ENCODE data around the gene RELN. TPM values are rescaled to one million over a fixed set of nuclear protein-coding genes. Genes with fewer than 3 reads are reported as not detected.
A peak's percentile ranks its signal among the peaks of the same experiment; 100 is the strongest.
"Not testable (repeated sequence)": the region's sequence is repeated elsewhere in the genome, so short reads cannot be mapped to it uniquely, and the experiment has no call there.

Gene RELN
- 10 to 100 TPM in 3 of 12 donors, 1 to 10 TPM in 8, not detected in 1; 3.0 to 21.0 (median 5.0) TPM for polyA plus RNA-seq (ENCODE audit: insufficient read length in 12 of 12)
- long read RNA-seq, donor 1, result 0 reads
- long read RNA-seq, donor 2, result 0 reads
- long read RNA-seq, donor 3, result 0 reads
- long read RNA-seq, donor 4, result 0 reads
- long read RNA-seq, donor 5, result 0 reads
- long read RNA-seq, donor 6, result 0 reads
- long read RNA-seq, donor 7, result 0 reads
- long read RNA-seq, donor 8, result 0 reads
- long read RNA-seq, donor 9, result 0 reads
- long read RNA-seq, donor 10, result 0 reads
- long read RNA-seq, donor 11, result 0 reads

- DNase-seq, result peak; percentile 16
Measured at GRCh38 chr7:103989200-103989784, at the start of gene RELN. Gene RELN, minus strand, starts transcription at chr7:103989658. Its CDS starts 302 bp downstream, at chr7:103989356.

GRCh38 chr7:104038136-104038535 lies 48.7 kb upstream of the RELN start:
- no peak for DNase-seq

DNA sequence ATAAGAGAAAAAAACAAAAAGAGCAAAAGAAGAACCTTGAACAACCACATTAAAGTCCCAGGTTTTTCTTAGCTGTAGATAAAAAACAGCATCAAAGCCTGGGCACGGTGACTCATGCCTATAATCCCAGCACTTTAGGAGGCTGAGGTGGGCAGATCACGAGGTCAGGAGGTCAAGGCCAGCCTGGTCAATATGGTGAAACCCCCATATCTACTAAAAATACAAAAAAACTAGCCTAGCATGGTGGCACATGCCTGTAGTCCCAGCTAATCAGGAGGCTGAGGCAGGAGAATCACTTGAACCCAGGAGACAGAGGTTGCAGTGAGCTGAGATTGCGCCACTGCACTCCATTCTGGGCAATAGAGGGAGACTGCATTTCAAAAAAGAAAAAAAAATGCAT lies 47.4 kb upstream of the RELN start:
- not testable (repeated sequence) for DNase-seq

GRCh38 chr7:104035351-104035750 lies 45.9 kb upstream of the RELN start:
- DNase-seq, result no peak

DNA sequence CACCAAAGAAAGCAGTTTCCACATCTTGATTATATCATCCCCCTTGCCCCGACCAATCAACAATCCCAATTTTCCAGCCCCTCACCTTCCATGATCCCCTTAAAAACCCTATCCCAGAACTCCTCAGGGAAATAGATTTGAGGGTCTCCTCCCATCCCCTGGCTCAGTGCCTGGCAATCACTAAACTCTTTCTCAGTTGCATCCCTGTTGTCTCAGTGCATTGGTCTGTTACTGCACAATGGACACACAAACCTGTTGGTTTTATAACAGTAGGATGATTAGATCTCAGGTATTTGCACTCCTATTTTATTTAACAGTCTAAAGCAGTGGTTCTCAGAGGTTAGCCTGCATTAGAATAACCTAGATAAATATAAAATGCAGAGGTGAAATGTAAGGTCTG lies 45.2 kb upstream of the RELN start:
- no peak for DNase-seq

- no peak for DNase-seq
Measured at GRCh38 chr7:104033837-104034236, 44.4 kb upstream of the RELN start.

DNA sequence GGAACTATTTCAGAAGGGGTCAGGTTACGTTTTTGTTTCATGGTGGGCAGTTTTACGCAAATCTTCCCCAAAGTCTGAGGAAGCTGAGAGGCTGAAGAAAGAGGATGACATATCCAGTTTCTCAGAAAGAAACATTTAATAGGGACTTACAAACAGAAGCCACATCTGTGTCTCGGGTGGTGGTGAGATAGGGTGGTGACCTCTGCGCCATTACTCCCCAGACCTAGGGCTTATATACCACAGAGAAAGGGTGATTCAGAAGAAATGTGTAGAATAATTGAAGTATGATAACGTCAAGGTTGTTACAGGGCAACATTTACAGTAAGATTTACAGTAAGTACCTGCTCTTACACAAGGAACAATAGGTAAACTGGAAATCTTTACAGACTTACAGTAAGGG lies 43.0 kb upstream of the RELN start:
- DNase-seq, result no peak

GRCh38 chr7:104029765-104030164 lies 40.3 kb upstream of the RELN start:
- no peak for DNase-seq

DNA sequence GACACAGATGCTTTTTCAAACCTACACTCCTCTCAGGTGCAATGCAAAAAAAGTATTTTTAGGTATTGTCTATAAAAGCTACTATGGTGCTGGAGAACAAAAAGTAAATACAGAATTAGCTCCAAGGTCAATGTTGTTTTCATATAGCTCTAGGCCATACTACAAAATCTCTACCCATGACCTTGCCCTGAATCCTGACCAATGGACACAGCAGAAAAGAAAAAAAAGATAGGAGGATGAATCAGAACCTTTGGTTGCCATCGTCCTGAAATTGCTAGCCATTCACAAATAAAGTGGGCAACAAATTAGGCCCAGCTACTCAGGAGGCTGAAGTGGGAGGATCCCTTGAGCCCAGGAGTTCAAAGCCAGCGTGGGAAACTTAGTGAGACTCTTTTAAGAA lies 35.2 kb upstream of the RELN start:
- no peak for DNase-seq

DNA sequence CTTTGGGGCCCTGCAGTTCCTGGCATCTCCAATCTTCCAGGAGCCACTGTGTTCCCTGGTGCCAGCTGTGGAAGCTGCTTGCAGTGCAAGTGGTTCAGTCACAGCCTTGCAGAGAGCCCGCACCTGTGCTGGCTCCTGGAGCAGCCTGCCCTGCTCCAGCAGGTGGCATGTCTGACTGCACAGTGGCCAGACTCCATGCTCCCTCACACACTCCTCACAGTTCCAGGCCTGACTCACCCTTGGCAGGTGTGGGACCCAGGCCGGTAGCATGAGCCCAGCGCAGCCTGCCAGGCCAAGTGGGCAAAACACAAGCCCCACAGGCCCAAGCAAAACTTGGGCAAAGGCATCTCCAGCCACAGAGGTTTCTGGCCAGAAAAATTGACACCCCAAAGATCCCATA lies 33.6 kb upstream of the RELN start:
- DNase-seq, result no peak

DNA sequence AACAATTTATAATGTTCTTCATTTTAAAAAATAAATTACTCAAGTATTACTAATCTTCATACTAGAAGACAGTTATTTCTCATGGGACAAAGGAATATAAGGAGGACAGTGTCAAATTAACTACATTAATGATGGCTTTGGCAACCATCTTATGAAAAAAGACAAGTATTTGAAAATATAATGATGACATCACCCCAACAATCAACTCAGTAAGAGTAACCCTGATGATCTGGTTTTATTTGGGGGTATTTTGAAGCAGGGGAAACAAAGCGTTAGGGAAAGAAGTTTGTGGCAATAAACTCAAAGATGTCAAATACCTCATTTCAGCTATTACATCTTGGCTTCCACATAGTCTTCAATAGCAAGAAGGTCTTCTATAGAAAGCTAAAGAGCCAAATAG lies 29.0 kb upstream of the RELN start:
- no peak for DNase-seq

GRCh38 chr7:104017001-104017400 lies 27.5 kb upstream of the RELN start:
- DNase-seq, result no peak

DNA sequence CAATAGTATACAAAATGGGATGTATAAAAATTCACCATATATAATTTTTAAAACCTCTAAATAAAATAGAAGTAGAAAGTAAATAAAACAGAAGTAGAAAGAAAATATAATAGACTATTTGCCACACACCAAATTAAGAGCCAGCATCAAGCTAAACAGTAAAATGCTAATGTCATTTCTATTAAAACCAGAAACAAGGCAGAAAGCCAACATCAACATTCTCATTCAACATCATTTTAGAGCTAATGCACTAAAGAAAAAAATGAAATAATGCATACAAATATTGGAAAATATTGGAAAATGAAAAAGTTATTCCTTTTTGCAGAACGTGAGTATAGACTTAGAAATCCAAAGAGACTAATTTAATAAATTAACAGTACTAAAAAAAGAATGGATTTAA lies 23.4 kb upstream of the RELN start:
- peak; percentile 25 for DNase-seq

DNA sequence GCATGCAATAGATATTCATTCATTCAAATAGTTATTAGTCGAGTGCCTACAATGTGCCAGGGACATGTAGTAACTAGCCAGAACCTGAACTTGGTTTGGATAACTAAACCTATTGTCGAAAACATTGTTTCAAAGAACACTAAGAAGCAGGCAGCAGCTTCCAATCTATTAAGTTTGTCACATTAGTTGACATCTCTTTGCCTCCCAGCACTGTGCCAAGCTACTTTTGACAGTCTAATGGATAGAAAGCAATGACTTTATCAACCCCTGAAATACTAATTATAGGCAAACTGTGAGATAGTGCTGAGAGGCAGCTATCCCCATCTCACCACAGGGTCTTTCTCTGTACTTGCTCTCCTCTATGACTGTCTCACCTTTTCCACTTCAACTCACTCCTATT lies 22.4 kb upstream of the RELN start:
- no peak for DNase-seq

DNA sequence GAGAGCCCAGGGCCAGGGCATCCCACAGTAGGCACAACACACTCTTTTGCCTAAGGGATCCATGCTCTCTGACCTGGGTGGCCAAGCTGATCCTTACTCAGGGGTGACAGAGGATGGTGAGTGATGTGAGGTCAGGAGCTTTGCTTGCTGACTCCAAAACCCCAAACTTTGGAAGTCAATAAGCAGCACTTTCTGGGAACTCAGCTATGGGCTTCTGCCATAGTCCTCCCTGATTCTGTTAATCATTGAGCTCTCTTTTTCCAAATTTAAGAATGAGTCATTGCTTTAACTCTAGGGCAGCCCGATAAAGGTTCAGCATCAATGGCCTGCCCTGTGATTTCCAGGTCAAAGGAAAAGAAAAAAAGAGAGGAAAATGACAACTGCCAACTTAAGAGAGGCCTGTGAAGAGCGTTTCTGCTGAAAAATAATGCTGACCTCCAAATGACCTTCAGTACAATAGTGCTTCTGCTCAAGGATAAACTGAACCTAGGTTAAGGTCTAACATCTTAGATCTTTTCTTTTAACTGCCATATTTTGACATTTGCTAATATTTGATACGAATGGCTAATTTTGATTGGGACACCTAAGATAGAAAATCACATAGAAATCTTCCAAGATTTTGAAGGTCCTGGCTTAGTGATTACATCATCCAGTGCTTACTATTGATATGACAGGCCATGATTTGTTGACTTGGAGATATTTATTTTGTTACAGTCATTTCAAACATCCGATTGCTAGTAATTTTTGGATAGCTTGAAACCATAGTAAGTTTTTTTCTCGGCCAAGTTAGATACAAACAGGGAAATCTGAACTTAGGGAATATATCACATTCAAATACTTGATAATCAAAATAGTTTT lies 20.8 kb upstream of the RELN start:
- no peak for DNase-seq

- DNase-seq, result no peak
Measured at GRCh38 chr7:104008107-104008506, 18.6 kb upstream of the RELN start.

DNA sequence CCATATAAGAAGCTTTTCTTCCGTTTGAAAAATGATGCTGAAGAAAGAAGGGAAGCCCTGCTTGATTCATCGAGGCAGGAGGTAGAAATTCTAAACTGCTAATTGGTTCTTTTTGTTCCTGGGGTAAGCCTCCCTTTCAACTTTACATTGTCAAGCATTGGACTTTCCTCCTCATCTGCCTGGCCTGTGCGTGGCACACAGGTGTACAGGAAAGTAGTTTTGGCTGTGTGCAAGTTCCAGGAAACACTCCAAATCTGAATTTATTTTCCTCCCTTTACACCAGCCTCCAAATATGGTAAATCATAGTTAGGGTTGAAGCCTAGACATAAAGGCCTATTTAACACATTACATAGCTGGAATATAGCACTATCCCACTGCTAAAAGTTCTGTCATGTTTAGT lies 18.2 kb upstream of the RELN start:
- no peak for DNase-seq

- DNase-seq, result no peak
Measured at GRCh38 chr7:104005197-104005596, 15.7 kb upstream of the RELN start.

GRCh38 chr7:103996639-103997038 lies 7.2 kb upstream of the RELN start:
- DNase-seq, result no peak

DNA sequence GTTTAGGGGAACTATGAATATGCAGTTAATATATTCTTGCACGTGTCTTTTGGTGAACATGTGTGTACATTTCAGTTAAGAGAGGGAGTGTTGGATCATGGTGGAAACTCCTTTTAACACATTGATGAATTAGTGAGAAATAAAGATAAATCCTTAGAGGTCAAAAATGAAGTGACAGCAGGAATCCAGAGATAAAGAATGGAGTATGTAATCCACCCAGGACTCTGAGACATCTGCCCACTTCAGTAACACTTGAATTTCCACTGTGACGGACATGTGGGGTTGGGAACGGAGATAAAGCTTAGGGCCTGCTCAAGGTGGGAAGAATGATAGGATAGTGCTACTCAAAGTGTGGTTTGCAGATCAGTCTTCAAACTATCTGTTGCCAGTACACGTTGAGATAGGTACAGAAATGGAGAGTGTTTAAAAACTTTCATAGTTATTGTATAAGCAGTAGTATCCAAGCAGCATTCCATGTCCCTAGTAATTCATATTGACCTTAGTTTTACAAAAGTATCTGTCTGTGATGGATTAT lies 6.6 kb upstream of the RELN start:
- DNase-seq, result no peak

- no peak for DNase-seq
Measured at GRCh38 chr7:103995554-103995953, 6.1 kb upstream of the RELN start.

GRCh38 chr7:103993551-103993950 lies 4.1 kb upstream of the RELN start:
- no peak for DNase-seq

- DNase-seq, result no peak
Measured at GRCh38 chr7:103991406-103991805, 1.9 kb upstream of the RELN start.
